GM12865 (cell line): Measurements from ENCODE around the gene CTRL.

ENCODE experiments used
- DNase-seq: peaks from one replicate; pipeline ENCODE4 v3.0.0; 2010; ENCODE audit warnings: low read depth
- H3K4me3 ChIP-seq: 2 replicates; pipeline ENCODE4 v1.5.1; 2011; ENCODE audit warnings: mild to moderate bottlenecking, low read depth, low read length, control low read depth
- TF ChIP-seq, protein P1 (sequence below): IDR thresholded peaks from 2 replicates; pipeline ENCODE4 v1.5.1; 2011; ENCODE audit warnings: low read length, control low read depth, low read depth, inconsistent platforms; ENCODE audit not compliant: insufficient read depth; ENCODE audit errors: missing control alignments

Gene CTRL

DNA sequence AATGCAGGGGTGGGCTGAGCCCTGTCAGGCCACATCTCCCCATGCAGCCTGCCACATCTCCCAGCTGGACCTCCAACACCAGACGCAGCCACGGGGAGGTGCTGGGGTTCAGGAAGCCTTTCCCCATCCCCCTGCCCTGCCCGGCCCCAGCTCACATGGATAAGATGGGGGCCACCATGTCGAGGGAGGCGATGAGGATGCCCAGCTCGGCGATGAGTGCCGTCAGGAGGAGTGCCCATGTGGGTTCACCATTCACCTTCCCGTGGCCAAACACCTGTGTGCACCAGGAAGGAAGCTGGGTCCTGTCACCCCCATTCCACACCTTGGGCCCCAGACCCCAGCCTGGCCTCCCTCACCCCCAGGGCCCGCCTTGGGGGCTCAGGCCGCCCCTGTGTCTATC is 18.0 kb upstream of the CTRL start:
- no peak overlapping the region for H3K4me3 ChIP-seq
- DNase-seq, result no peak
- TF ChIP-seq, protein P1, sequence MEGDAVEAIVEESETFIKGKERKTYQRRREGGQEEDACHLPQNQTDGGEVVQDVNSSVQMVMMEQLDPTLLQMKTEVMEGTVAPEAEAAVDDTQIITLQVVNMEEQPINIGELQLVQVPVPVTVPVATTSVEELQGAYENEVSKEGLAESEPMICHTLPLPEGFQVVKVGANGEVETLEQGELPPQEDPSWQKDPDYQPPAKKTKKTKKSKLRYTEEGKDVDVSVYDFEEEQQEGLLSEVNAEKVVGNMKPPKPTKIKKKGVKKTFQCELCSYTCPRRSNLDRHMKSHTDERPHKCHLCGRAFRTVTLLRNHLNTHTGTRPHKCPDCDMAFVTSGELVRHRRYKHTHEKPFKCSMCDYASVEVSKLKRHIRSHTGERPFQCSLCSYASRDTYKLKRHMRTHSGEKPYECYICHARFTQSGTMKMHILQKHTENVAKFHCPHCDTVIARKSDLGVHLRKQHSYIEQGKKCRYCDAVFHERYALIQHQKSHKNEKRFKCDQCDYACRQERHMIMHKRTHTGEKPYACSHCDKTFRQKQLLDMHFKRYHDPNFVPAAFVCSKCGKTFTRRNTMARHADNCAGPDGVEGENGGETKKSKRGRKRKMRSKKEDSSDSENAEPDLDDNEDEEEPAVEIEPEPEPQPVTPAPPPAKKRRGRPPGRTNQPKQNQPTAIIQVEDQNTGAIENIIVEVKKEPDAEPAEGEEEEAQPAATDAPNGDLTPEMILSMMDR, result no peak

DNA sequence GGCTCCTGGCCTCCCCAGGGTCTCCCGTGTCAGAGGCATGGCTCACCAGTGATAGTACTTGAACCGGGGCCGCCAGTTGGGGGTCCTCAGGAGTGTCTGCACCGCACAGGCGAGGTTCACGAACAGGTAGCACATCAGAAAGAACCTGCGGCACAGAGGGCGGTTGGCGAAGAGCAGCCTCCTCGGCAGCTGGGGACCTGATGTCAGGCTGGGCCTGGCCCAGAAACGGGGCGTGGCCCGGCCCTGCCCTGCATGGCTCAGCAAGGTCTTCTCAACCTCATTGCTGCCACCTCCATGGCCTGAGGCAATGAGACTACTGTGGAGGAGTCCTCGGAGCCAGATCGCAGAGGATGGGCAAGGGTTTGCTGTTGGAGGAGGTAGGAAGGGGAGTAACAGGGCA is 16.4 kb upstream of the CTRL start:
- TF ChIP-seq, protein P1, result no peak
- no peak for DNase-seq

GRCh38 chr16:67946966-67947558 is 15.4 kb upstream of the CTRL start:
- DNase-seq, result no peak
- no peak overlapping the region for H3K4me3 ChIP-seq
- TF ChIP-seq, protein P1, result no peak

More for the DNA sequence above, 16.4 kb upstream of the CTRL start:
- no peak overlapping the region for H3K4me3 ChIP-seq

DNA sequence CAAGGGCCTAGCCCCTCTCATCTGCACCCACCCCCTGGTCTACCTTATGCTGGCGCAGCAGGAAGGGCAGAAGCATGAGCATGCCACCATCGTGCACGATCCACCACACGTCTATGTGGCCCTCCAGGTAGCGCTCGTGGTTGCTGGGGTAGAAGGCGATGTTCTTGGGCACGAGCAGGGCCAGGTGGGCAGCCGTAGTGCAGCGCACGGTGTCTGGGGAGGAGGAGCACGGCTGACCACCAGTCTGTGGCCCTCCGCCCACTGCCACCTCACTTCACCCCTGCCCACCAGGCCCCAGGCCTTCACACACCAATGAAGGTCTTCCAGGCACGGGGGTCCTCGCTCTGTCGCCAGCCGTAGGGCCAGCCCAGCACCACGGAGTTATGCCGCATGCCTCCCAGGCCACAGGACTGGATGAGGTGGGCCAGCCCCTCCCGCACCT is 14.5 kb upstream of the CTRL start:
- DNase-seq, result no peak
- TF ChIP-seq, protein P1, result no peak
- no peak overlapping the region for H3K4me3 ChIP-seq

DNA sequence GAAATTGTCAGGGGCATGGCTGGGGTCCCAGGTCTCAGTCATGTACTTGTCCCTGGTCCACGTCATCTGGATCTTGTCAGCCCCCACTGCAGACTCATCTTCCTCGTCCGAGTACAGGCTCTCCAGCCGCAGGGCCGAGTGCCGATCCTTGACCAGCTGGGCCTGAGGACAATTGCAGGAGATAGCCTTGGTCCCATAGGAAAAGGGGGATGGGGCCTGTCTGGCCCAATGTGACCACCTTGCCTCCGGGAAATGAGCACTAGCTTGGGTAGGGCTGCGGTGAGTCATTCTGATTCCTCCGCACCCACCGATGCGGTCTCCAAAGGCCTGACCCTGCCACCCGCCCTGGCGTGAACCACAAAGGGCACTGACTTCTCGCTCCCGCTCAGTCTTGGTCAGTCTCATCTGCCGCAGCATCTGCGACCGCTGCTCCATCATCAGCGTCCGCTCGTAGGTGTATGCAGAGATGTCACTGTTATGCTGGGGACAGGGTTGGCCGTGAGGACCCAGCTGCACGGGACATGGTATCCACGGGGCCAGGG is 13.8 kb upstream of the CTRL start:
- TF ChIP-seq, protein P1, result no peak
- H3K4me3 ChIP-seq, result no peak overlapping the region
- no peak for DNase-seq

- TF ChIP-seq, protein P1, result no peak
- DNase-seq, result no peak
- no peak overlapping the region for H3K4me3 ChIP-seq
Measured at GRCh38 chr16:67944690-67945391, 13.2 kb upstream of the CTRL start.
